Measurements from ENCODE around the gene NLRC5.

DNA sequence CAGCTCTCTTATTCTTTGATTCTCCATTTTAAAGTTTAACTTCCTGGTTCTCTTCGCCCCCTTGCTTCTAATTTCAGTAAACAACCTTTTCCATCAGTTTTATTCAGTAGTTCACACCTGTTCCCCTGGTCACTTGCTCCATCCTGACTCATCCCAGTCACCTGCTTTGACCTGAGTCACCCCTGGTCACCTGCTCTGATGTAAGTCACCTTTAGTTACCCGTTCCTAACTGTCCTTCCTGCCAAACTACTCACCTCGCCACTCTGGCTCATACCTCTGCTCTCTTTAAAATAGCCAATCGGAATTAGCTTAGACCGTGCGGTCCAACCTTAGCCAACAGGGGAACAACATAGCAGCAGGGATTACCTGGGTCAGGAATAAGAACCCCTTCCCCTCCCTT is 4.7 kb upstream of the NLRC5 start:
- TF ChIP-seq POLR2AphosphoS5 (IDR thresholded peaks at IDR 0.05) (no peak), CTCF (IDR thresholded peaks at IDR 0.05 in 8 of 11, conservative IDR thresholded peaks at IDR 0.05 in 3 of 11) (no peak), POLR2A (IDR thresholded peaks at IDR 0.05) (no peak)

All from spleen (tissue), 7 donors.